Right atrium auricular region (tissue), 2 donors: ENCODE results near the gene SH3BP4. TPM values are rescaled to one million over a fixed set of nuclear protein-coding genes. Genes with fewer than 3 reads are reported as not detected.

Source experiments
- DNase-seq: peaks from one replicate; pipeline ENCODE4 v3.0.0-alpha.2; 2019; ENCODE audit warnings: low spot score
- H3K27ac ChIP-seq, 2 donors: fragments of 200-600 bp; sonication (generic); 1 replicate in 1 of 2; 2 replicates in 1 of 2; pipeline ENCODE4 v1.5.1; 2016 to 2019
- H3K27me3 ChIP-seq, 2 donors: fragments of 200-600 bp; sonication (generic); one replicate each; pipeline versions ENCODE4 v1.5.1 to v1.6.0; 2017 to 2019
- H3K36me3 ChIP-seq: fragments of 200-600 bp; sonication (generic); one replicate; pipeline ENCODE4 v1.5.1; 2016
- H3K4me1 ChIP-seq, 2 donors: fragments of 200-600 bp; sonication (generic); one replicate each; pipeline versions ENCODE4 v1.5.1 to v1.6.0; 2017 to 2019
- H3K4me3 ChIP-seq, 2 donors: fragments of 200-600 bp; sonication (generic); 1 replicate in 1 of 2; 2 replicates in 1 of 2; pipeline ENCODE4 v1.5.1; 2017 to 2019; ENCODE audit warnings: mild to moderate bottlenecking in 1 of 2, moderate library complexity in 1 of 2
- H3K9me3 ChIP-seq, 2 donors: fragments of 200-600 bp; sonication (generic); one replicate each; pipeline ENCODE4 v1.5.1; 2019
- CTCF ChIP-seq, 2 donors: fragments of 200-600 bp; sonication (generic); IDR thresholded peaks; one replicate each; pipeline ENCODE4 v1.5.1; 2019; ENCODE audit warnings: antibody characterized with exemption in 2 of 2
- total RNA-seq, 2 donors: library from RNA; depleted of rRNA; stranded (reverse); fragments of >200 nt; gene quantifications; one replicate each; pipeline ENCODE4 v1.1.0, GENCODE V29; 2016

SH3BP4 gene
- total RNA-seq, 2 donors from 2014 or later, result 27.2 to 34.5 TPM

- Histone ChIP-seq H3K9me3 (no peaks in the 10 kb centered on the region), H3K36me3 (no peaks in the 10 kb centered on the region), H3K4me3 (no peak overlapping the region), H3K27me3 (no peaks in the 10 kb centered on the region), H3K4me1 (peaks cover 0 to 33% of the 10 kb centered on the region in 2 donors), H3K27ac (peak overlapping the region in 1 of 2 donors; percentile 26)
- DNase-seq, result no peak
- no peak for TF ChIP-seq CTCF (IDR thresholded peaks at IDR 0.05)
Observed at GRCh38 chr2:234970099-234970440, 18.3 kb downstream of the SH3BP4 start.

GRCh38 chr2:234970477-234970882 lies 18.7 kb downstream of the SH3BP4 start:
- Histone ChIP-seq H3K4me3 (no peak overlapping the region), H3K27ac (peak overlapping the region in 1 of 2 donors; percentile 26)

GRCh38 chr2:234971496-234971895 lies 19.7 kb downstream of the SH3BP4 start:
- H3K9me3 ChIP-seq, result no peaks in the 10 kb centered on the region
- TF ChIP-seq CTCF (IDR thresholded peaks at IDR 0.05), result no peak
- no peaks in the 10 kb centered on the region for H3K36me3 ChIP-seq
- H3K4me1 ChIP-seq, result peaks cover 0 to 47% of the 10 kb centered on the region in 2 donors
- H3K27me3 ChIP-seq, result no peaks in the 10 kb centered on the region
- no peak overlapping the region for H3K4me3 ChIP-seq
- no peak for DNase-seq
- no peak overlapping the region for H3K27ac ChIP-seq

More at GRCh38 chr2:234970477-234970882, 18.7 kb downstream of the SH3BP4 start:
- H3K36me3 ChIP-seq, result no peaks in the 10 kb centered on the region
- TF ChIP-seq CTCF (IDR thresholded peaks at IDR 0.05), result no peak
- peaks cover 0 to 37% of the 10 kb centered on the region in 2 donors for H3K4me1 ChIP-seq
- no peak for DNase-seq
- H3K9me3 ChIP-seq, result no peaks in the 10 kb centered on the region
- no peaks in the 10 kb centered on the region for H3K27me3 ChIP-seq

GRCh38 chr2:234973008-234973407 lies 21.2 kb downstream of the SH3BP4 start:
- no peaks in the 10 kb centered on the region for H3K27me3 ChIP-seq
- no peak for TF ChIP-seq CTCF (IDR thresholded peaks at IDR 0.05)
- peaks cover 0 to 62% of the 10 kb centered on the region in 2 donors for H3K4me1 ChIP-seq
- no peaks in the 10 kb centered on the region for H3K9me3 ChIP-seq
- H3K36me3 ChIP-seq, result no peaks in the 10 kb centered on the region
- H3K4me3 ChIP-seq, result no peak overlapping the region
- DNase-seq, result no peak
- H3K27ac ChIP-seq, result no peak overlapping the region

- Histone ChIP-seq H3K9me3 (no peaks in the 10 kb centered on the region), H3K36me3 (no peaks in the 10 kb centered on the region), H3K4me3 (no peak overlapping the region), H3K27me3 (no peaks in the 10 kb centered on the region), H3K27ac (peak overlapping the region; percentile 51 to 53), H3K4me1 (peaks cover 0 to 65% of the 10 kb centered on the region in 2 donors)
- DNase-seq, result no peak
- TF ChIP-seq CTCF (IDR thresholded peaks at IDR 0.05), result no peak
Observed at GRCh38 chr2:234974501-234975385, 22.9 kb downstream of the SH3BP4 start.
